ENCODE results near the gene CASP8.
"Not testable (repeated sequence)": the region's sequence is repeated elsewhere in the genome, so short reads cannot be mapped to it uniquely, and the experiment has no call there.

CASP8 gene

DNA sequence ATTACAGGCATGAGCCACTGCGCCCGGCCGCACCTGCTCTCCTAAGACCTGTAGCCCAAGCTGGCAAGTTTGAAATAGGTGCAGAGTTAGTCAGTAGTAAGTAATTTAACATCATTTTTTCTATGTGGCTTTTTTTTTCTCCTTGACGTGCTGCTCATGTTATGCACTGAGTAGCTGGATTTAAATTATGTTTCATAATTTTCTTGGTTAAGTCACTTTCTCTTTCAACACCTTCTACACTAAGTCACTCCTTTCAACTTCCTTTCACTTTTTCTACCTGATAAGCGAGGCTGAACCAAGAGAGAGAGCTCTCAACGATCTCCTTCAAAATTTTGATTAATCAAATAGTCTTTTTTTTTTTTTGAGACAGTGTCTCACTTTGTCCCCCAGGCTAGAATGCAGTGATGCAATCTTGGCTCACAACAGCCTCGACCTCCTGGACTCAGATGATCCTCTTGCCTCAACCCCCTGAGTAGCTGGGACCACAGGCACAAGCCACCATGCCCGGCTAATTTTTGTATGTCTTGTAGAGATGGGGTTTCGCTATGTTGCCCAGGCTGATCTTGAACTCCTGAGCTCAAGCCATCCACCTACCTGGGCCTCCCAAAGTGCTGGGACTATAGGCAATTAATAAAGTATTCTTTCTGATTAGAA is 13.1 kb downstream of the CASP8 start:
- no peak for DNase-seq

DNA sequence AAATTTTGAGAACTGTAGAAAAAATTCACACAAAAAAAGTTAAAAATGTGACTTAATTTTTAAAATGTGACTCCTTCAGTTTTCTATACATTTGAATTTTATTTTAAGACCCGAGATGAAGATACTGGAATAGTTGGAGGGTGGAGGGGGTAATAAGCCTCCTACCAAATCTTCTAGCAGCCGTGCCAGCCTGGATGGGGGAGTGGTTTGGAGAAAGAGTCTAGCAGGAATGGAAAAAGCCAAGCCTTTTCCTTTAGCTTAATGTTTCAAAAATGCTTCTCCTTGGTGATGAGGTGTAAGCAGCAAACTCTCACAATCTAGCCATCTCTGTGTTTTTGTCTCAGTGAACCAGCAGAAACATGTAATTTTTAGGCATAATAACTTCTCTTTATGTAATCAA is 14.7 kb downstream of the CASP8 start:
- no peak for DNase-seq

DNA sequence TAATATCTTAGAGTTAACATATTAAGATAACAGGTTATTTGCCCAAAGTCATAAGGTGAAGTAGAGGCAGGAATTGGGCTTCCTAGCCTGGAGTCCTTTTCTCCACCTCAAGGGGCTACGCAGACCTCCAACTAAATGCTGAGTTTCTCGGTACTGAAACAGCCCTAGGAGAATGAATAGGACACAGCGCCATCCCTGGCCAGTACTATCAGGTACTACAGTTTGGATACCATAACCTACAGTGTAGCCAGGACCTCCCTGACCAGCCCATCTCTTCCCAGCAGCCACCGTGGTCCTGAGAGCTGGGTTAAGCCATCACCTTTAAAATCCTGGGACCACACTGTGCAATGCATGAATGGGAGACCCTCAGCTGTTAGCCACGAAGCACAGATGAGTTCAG is 15.7 kb downstream of the CASP8 start:
- DNase-seq = no peak

DNA sequence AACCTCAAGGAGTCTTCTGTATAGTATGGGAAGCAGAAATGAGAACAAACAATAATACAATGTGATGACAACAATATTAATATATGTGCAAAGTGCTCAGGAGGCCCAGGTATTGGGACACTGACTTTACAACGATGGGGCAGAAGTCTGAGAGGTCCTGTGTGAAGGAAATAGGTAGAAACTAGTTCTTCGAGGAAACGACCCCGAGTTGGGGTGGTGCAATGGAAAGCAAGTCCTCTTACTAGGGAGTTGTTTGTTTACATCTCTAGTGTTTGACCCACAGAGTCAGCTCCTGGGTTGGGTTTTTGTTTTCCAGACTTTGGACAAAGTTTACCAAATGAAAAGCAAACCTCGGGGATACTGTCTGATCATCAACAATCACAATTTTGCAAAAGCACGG is 16.2 kb downstream of the CASP8 start:
- DNase-seq = no peak

DNA sequence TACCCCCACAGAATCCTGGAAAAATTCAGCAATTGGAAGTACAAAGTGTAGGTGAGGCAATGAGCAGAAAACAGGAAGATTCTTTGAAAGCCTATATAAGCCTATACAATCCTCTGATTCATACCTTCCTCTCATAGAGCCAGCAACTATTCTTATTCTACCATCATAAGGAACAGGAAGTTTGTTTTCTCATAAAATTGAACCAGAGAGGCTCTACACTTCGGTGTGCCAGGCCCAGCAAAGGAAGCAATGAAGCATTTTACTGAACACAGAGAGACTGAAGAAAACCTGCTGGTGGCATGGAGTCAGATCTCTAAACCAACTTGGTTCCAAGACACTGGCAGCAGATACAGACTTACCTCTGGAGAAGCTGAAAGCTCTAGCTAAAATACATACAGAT is 18.7 kb downstream of the CASP8 start:
- DNase-seq = no peak

DNA sequence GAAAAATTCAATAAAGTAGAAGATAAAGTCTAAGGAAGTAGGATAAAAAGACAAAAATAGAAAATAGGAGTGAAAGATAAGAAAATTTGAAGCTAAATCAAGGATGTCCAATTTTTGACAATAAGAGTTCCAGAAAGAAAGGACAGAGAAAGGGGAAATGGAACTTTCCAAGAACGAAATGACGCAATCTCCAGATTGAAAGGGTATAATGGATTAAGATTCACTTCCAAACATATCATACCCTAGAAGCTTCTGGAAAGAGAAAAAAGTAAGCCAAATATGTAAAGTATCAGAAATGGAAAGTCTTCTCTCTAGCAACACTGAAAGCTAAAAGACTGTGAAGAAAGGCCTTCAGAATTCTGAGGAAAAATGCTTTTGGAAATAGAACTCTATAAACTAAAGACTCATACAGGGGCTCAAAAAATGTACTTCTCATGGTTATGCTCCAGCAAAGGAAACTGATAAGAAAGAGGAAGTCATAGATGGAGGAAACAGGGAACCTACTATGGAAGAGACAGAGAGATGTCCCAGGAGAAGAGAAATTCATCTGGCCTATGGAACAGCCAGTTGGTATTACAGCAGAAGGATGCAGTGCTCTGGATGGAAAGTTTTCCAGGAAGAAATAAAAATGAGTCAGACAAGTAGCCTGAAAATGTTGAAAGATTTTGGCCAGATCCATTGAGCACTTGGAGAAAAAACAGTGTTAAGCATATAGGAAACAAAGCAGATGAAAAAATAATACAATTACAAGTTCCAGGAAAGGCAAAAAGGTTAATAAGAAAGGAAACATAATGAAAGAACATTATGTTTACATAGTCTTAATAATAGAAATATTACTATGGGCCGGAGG is 20.1 kb downstream of the CASP8 start:
- DNase-seq = no peak

DNA sequence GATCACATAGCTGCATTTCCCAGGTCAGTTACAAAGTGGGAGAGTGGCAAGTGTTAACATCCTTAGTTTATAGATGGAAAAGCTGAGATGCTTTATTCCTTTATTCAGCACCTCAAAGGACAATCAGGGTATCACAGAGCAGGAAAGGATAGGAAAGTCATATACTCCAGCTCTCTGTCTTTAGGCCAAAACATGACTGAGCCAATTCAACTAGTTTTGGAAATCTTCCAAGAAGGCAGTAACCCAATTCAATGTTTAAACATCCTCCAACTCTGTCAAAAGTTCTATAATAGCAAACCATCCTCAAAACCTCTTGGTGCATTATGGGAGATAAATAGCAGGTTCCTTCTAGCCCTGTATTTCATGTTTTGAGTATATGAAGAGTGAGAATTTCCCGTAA is 25.2 kb downstream of the CASP8 start:
- DNase-seq = no peak

DNA sequence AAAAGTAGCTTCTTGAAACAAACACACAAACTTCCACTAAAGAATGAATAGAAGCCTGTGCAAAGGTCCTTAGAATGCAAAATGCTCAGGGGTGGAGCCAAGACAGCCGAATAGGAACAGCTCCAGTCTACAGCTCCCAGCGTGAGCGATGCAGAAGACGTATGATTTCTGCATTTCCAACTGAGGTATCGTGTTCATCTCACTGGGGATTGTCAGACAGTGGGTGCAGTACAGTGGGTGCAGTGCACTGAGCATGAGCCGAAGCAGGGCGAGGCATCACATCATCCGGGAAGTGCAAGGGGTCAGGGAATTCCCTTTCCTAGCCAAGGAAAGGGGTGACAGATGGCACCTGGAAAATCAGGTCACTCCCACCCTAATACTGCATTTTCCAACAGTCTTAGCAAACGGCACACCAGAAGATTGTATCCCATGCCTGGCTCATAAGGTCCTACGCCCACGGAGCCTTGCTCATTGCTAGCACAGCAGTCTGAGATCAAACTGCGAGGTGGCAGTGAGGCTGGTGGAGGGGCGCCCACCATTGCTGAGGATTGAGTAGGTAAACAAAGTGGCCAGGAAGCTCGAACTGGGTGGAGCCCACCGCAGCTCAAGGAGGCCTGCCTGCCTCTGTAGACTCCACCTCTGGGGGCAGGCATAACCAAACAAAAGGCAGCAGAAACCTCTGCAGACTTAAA is 30.3 kb downstream of the CASP8 start:
- DNase-seq = not testable (repeated sequence)

DNA sequence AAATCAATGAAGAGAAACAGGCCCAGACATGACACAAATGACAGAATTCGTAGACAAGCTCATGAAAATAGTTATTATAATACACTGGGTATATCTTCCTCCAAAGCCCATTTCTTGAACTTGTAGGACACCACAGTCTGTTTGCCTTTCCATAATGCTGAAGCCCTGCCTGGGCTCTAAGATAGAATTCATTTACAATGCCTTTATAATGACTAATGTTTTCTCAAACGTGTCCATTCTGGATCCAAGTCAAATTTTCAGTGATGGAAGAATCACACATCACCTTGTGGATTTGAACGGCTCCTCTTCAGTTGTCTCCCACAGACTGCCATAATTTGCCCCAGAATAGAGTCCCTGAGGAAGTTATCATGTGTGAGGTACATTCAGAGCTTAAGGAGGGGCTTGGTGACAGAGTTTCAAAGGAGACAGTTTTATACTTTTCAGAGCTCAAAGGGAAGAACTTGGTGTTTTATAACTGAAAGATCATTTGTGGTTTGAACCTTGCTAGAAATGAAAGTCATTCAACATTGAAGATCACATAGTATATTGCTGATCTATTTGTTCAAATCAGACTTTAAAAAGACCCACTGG is 38.2 kb downstream of the CASP8 start:
- DNase-seq = no peak

DNA sequence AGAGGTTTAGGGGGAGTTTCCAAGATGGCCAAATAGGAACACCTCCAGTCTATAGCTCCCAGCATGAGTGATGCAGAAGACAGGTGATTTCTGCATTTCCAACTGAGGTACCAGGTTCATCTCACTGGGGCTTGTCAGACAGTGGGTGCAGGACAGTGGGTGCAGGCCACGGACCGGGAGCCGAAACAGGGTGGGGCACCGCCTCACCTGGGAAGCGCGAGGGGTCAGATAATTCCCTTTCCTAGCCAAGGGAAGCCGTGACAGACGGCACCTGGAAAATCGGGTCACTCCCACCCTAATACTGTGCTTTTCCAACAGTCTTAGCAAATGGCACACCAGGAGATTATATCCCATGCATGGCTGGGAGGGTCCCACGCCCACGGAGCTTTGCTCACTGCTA is 39.6 kb downstream of the CASP8 start:
- not testable (repeated sequence) for DNase-seq

DNA sequence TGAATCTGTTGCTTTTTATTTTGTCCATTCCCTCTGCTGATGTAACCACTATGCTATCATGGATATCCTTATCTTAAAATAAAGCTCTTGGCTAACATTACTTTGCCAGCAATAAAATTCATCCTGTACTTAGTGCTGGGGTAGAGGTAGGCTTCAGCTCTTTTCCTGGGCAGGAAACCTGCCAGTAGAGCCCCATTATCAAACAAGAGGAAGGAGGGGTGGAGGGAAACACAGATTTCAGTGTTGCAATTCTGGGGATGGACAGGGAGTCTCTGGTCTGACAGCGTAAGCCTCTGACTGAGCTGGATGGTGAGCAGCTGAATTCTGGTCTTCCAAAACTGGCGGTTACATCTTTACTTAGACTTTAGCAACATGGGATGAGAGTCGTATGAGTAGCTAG is 47.5 kb downstream of the CASP8 start:
- no peak for DNase-seq

DNA sequence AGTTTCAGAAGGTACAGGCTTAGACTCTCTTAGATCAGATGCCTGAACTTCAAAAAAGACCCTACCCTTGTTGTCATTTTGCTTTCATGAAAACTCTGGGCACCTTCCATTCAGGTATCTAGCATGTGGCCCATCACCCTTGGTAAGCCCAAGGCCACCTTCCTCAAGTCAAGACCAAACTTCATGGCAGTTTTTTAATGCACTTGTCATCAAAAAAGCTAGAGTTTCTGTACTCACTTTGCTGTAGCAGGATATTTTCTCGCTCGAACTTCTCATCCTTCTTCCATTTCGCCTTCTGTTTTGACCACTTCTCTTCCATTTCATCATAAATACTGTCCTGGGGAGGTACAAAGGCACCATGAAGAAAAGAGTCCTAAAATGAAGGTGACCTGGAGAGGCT is 48.6 kb downstream of the CASP8 start:
- DNase-seq = no peak

DNA sequence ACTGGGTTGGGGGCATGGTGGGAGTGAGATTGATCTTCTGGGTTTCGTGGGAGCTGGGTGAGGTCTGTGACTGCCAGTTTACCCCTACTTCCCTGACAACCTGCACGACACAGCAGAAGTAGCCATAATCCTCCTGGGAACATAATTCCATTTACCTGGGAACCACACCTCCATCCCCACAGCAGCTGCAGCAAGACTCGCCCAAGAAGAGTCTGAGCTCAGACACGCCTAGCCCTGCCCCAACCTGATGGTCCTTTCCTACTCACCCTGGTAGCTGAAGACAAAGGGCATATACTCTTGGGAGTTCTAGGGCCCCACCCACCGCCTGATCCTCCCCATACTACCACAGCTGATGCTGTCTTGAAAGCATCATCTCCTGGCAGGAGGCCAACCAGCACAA is 53.0 kb downstream of the CASP8 start:
- DNase-seq = no peak

DNA sequence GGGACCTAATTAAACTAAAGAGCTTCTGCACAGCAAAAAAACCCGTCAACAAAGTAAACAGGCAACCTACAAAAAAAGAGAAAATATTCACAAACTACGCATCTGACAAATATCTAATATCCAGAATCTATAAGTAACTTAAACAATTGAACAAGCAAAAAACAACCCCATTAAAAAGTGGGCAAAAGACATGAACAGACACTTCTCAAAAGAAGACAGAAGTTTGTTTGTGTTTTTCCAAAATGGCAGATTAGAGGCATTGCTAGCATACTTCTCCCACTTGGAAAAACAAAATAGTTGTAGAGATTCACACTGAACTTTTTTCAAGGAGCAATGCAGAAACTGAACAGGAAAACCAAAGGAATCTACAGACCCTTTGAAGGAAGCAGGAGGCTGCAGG is 59.2 kb downstream of the CASP8 start:
- DNase-seq = no peak

DNA sequence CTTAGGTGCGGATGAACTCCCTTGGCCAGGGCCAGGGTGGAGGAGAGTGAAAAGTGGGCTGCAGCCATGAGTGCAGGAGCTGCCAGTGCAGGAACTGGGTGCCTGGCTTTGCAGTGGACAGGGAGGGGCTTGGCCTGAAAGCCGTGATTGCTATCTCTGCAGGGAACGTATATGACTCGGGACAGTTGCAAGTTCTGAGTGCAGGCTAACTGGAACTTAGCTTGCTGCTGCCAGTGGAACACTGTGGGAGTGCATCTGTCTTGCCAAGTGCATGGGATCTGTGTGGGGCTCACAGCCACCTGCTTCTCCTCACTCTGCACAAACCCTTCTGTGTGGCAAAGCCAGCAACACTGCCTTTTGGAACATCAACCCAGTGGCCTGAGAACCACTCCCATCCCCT is 59.9 kb downstream of the CASP8 start:
- no peak for DNase-seq

DNA sequence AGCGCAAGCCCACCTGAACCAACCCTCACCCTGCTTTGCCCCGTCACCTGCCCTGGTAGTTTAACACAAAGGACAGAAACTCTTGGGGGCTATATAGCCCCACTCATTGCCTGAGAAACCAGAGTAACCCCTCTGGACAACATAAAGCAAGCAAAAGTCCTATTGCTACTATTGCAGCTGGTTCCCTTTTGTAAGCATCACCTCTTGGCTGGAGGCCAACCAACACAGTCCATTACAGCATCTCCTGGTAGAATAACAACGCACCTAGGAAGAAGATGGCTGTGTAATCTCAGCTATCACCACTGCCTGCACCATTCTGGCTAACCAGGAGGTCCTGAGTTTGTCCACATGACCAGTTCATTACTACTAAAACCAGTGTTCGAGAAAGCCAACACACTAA is 60.4 kb downstream of the CASP8 start:
- DNase-seq = no peak

DNA sequence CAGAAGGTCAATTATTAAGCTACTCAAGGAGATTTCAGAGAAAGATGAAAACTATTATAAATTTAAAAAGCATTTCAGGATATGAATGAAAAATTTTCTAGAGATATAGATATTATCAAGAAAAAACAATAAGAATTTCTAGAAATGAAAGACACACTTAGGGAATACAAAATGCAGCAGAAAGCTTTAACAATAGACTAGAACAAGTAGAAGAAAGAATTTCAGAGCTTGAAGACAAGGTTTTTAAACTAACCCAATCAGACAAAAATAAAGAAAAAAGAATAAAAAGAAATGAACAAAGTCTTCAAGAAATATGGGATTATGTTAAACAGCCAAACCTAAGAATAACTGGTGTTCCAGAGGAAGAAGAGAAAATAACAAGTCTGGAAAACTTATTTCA is 62.4 kb downstream of the CASP8 start:
- no peak for DNase-seq

DNA sequence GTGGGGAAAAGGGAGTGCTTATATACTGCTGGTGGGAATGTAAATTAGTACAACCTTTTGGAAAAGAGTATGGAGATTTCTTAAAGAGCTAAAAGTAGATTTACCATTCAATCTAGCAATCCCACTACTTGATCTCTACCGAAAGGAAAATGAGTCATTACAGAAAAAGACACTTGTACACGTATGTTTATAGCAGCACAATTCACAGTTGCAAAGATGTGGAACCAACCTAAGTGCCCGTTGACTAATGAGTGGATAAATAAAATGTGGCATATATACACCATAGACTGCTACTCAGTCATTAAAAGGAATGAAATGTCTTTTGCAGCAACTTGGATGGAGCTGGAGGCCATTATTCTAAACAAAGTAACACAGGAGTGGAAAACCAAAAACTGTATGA is 67.3 kb downstream of the CASP8 start:
- DNase-seq = peak; percentile 21

DNA sequence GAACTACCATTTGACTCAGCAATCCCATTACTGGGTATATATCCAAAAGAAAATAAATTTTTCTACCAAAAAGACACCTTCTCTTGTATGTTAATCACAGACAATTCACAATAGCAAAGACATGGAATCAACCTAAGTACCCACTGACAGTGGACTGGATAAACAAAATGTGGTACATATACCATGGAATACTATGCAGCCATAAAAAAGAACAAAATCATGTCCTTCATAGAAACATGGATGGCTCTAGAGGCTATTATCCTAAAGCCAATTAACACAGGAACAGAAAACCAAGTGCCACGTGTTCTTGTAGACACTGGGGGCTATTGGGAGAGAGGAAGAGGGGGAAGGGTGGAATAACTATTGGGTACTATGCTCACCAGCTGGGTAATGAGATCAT is 69.1 kb downstream of the CASP8 start:
- no peak for DNase-seq

Measured in activated CD4-positive, alpha-beta T cell treated with anti-CD3 and anti-CD28 coated beads, Interleukin-10, Interleukin-2, amounts not matched to agents 100 ng/mL and 50 ng/mL, durations not matched to agents 16 hours and 8 hours (primary cell).